Neural progenitor cell (in vitro differentiated cells): ENCODE results near the gene FGFR4. TPM values are rescaled to one million over a fixed set of nuclear protein-coding genes. Genes with fewer than 3 reads are reported as not detected.

Experiments
- DNase-seq: peaks from one replicate; pipeline ENCODE4 v3.0.0-alpha.2; 2016; ENCODE audit warnings: low spot score
- H2AFZ ChIP-seq: fragments of 200-600 bp; sonication (generic); replicated peaks from 2 replicates; pipeline ENCODE4 v1.6.1; 2016; ENCODE audit warnings: antibody characterized with exemption
- H3F3A ChIP-seq: fragments of 200-600 bp; sonication (generic); 2 replicates; pipeline ENCODE4 v1.6.1; 2016; ENCODE audit warnings: antibody characterized with exemption, low read depth
- H3K27ac ChIP-seq: fragments of 200-600 bp; sonication (generic); 2 replicates; pipeline ENCODE4 v1.5.1; 2016; ENCODE audit warnings: mild to moderate bottlenecking
- H3K27me3 ChIP-seq: fragments of 200-600 bp; sonication (generic); 2 replicates; pipeline ENCODE4 v1.6.1; 2016; ENCODE audit warnings: mild to moderate bottlenecking, moderate library complexity
- H3K36me3 ChIP-seq: fragments of 200-600 bp; sonication (generic); 2 replicates; pipeline ENCODE4 v1.5.1; 2016
- H3K4me1 ChIP-seq: fragments of 200-600 bp; sonication (generic); 2 replicates; pipeline ENCODE4 v1.6.1; 2016; ENCODE audit warnings: mixed run types
- H3K4me2 ChIP-seq: fragments of 200-600 bp; sonication (generic); 2 replicates; pipeline ENCODE4 v1.6.1; 2016
- H3K4me3 ChIP-seq: fragments of 200-600 bp; sonication (generic); 2 replicates; pipeline ENCODE4 v1.5.1; 2016
- H3K79me2 ChIP-seq: fragments of 200-600 bp; sonication (generic); 2 replicates; pipeline ENCODE4 v1.6.1; 2016; ENCODE audit warnings: low read depth
- H3K9ac ChIP-seq: fragments of 200-600 bp; sonication (generic); 2 replicates; pipeline ENCODE4 v1.6.1; 2016
- H3K9me3 ChIP-seq: fragments of 200-600 bp; sonication (generic); 2 replicates; pipeline ENCODE4 v1.5.1; 2016; ENCODE audit warnings: low read depth
- H4K20me1 ChIP-seq: fragments of 200-600 bp; sonication (generic); 2 replicates; pipeline ENCODE4 v1.6.1; 2016; ENCODE audit warnings: low read depth
- H3K27ac Mint-ChIP-seq: 3 replicates; pipeline ENCODE4 v1.8.0; 2021; ENCODE audit warnings: mixed read lengths
- H3K27me3 Mint-ChIP-seq: 2 replicates; pipeline ENCODE4 v1.8.0; 2022; ENCODE audit warnings: low read depth, mild to moderate bottlenecking, inconsistent platforms, moderate library complexity, mixed read lengths; ENCODE audit not compliant: insufficient read depth
- H3K36me3 Mint-ChIP-seq: 3 replicates; pipeline ENCODE4 v1.8.0; 2021; ENCODE audit warnings: mixed read lengths
- H3K4me1 Mint-ChIP-seq: 3 replicates; pipeline ENCODE4 v1.8.0; 2021; ENCODE audit warnings: mixed read lengths
- H3K4me3 Mint-ChIP-seq: 3 replicates; pipeline ENCODE4 v1.8.0; 2021; ENCODE audit warnings: mild to moderate bottlenecking, moderate library complexity, mixed read lengths
- H3K9me3 Mint-ChIP-seq: 3 replicates; pipeline ENCODE4 v1.8.0; 2020; ENCODE audit warnings: mixed read lengths
- EZH2 ChIP-seq: fragments of 200-600 bp; sonication (generic); IDR thresholded peaks from 2 replicates; pipeline ENCODE4 v1.6.1; 2017; ENCODE audit warnings: antibody characterized with exemption, mild to moderate bottlenecking, moderate library complexity
- EZH2phosphoT487 ChIP-seq: fragments of 200-600 bp; sonication (generic); IDR thresholded peaks from 2 replicates; pipeline ENCODE4 v1.6.1; 2017; ENCODE audit warnings: antibody characterized with exemption
- total RNA-seq: library from RNA; depleted of rRNA; stranded (reverse); fragments of >200 nt; gene quantifications from 2 replicates; pipeline ENCODE4 v1.2.3, GENCODE V29; 2015; ENCODE audit warnings: low replicate concordance
- TF ChIP-seq, protein P1 (sequence below): fragments of 200-600 bp; sonication (generic); IDR thresholded peaks from 2 replicates; pipeline ENCODE4 v1.5.1; 2017; ENCODE audit warnings: antibody characterized with exemption, mild to moderate bottlenecking

Gene FGFR4
- total RNA-seq, 1 donor from 2014 or later = 8.2 TPM

DNA sequence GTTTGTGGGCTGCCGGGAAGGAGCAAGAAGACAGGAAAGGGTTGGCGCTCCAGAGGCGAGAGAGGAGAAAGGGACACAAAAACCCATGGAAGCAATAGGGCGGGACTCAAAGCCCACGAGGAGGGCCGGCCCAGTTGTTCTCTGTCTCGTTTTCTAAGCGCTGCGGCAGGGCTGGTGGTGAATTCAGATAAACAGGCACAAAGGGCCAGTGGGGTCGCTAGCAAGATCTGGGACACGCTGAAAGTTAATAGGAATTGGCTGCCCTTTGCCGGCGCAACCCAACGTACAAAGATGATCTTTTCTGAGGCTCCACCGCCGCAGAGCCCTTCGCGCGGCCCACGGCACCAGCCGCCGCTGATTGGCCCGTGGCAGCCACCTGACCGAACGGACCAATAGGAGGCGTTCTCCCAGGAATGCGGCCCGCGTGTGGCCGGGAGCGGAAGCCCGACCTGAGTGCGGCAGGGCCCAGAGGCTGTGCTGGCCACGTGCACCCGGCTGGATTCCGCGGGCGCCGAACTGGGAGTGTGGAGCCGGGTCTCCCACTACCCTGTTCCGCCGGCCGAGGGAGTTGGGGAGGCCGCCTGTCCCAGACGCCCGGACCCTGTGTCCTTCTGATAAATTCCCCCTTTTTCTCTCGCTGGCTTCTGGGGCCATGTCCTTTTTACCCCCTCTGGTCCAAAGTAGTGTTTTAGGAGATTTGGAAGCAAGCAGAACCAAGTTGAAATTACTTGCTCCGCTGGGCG, 30.1 kb downstream of the FGFR4 start:
- no peak overlapping the region for H3K4me3 ChIP-seq
- peak; percentile 61 for DNase-seq

DNA sequence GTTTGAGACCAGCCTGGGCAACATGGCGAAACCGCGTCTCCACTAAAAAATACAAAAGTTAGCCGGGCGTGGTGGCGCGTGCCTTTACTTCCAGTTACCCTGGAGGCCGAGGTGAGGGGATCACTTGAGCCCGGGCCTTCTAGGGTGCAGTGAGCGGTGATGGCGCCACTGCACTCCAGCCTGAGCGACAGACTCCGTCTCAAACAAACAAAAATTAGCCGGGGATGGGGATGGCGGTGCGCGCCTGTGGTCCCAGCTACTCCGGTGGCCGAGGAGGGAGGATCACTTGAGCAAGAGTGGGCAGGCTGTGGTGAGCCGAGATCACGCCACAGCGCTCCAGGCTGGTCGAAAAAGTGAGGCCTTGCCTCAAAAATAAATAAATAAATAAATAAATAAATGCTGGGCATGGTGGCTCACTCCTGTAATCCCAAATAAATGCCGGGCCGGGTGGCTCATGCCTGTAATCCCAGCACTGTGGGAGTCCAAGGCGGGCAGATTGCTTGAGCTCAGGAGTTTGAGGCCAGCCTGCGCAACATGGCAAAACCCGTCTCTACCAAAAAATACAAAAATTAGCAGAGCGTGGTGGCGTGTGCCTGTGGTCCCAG, 30.8 kb downstream of the FGFR4 start:
- H3F3A ChIP-seq = peaks cover 7% of the 10 kb centered on the region
- H3K9ac ChIP-seq = no peak overlapping the region
- no peak overlapping the region for H3K27ac ChIP-seq
- H3K27me3 Mint-ChIP-seq = peaks cover 4% of the 10 kb centered on the region
- DNase-seq = no peak
- H3K9me3 ChIP-seq = no peaks in the 10 kb centered on the region
- peaks cover 4% of the 10 kb centered on the region for H3K4me1 Mint-ChIP-seq
- H3K4me1 ChIP-seq = no peaks in the 10 kb centered on the region
- no peak overlapping the region for H3K4me3 Mint-ChIP-seq
- no peaks in the 10 kb centered on the region for H4K20me1 ChIP-seq
- H3K4me2 ChIP-seq = no peak overlapping the region
- no peaks in the 10 kb centered on the region for H3K36me3 Mint-ChIP-seq
- H3K79me2 ChIP-seq = no peaks in the 10 kb centered on the region
- no peak overlapping the region for H3K4me3 ChIP-seq
- no peaks in the 10 kb centered on the region for H3K36me3 ChIP-seq
- H3K27ac Mint-ChIP-seq = no peak overlapping the region
- H2AFZ ChIP-seq = no peak overlapping the region
- no peaks in the 10 kb centered on the region for H3K27me3 ChIP-seq
- H3K9me3 Mint-ChIP-seq = no peaks in the 10 kb centered on the region
- no peak for TF ChIP-seq EZH2
- TF ChIP-seq, protein P1, sequence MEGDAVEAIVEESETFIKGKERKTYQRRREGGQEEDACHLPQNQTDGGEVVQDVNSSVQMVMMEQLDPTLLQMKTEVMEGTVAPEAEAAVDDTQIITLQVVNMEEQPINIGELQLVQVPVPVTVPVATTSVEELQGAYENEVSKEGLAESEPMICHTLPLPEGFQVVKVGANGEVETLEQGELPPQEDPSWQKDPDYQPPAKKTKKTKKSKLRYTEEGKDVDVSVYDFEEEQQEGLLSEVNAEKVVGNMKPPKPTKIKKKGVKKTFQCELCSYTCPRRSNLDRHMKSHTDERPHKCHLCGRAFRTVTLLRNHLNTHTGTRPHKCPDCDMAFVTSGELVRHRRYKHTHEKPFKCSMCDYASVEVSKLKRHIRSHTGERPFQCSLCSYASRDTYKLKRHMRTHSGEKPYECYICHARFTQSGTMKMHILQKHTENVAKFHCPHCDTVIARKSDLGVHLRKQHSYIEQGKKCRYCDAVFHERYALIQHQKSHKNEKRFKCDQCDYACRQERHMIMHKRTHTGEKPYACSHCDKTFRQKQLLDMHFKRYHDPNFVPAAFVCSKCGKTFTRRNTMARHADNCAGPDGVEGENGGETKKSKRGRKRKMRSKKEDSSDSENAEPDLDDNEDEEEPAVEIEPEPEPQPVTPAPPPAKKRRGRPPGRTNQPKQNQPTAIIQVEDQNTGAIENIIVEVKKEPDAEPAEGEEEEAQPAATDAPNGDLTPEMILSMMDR = no peak
- no peak for TF ChIP-seq EZH2phosphoT487

More for the DNA sequence above, 30.1 kb downstream of the FGFR4 start:
- no peaks in the 10 kb centered on the region for H3K27me3 ChIP-seq
- H3K27ac Mint-ChIP-seq = peak overlapping the region; percentile 50
- H3K4me1 ChIP-seq = no peaks in the 10 kb centered on the region
- TF ChIP-seq EZH2 (no peak), EZH2phosphoT487 (no peak)
- TF ChIP-seq, protein P1 = no peak
- H3F3A ChIP-seq = peaks cover 7% of the 10 kb centered on the region
- H3K4me1 Mint-ChIP-seq = peaks cover 4% of the 10 kb centered on the region
- H3K4me2 ChIP-seq = no peak overlapping the region
- H4K20me1 ChIP-seq = no peaks in the 10 kb centered on the region
- H3K36me3 ChIP-seq = no peaks in the 10 kb centered on the region
- no peak overlapping the region for H3K27ac ChIP-seq
- no peak overlapping the region for H3K4me3 Mint-ChIP-seq
- no peaks in the 10 kb centered on the region for H3K36me3 Mint-ChIP-seq
- no peaks in the 10 kb centered on the region for H3K9me3 ChIP-seq
- no peaks in the 10 kb centered on the region for H3K79me2 ChIP-seq
- H2AFZ ChIP-seq = peak overlapping the region; percentile 89
- no peaks in the 10 kb centered on the region for H3K9me3 Mint-ChIP-seq
- peaks cover 5% of the 10 kb centered on the region for H3K27me3 Mint-ChIP-seq
- H3K9ac ChIP-seq = no peak overlapping the region

DNA sequence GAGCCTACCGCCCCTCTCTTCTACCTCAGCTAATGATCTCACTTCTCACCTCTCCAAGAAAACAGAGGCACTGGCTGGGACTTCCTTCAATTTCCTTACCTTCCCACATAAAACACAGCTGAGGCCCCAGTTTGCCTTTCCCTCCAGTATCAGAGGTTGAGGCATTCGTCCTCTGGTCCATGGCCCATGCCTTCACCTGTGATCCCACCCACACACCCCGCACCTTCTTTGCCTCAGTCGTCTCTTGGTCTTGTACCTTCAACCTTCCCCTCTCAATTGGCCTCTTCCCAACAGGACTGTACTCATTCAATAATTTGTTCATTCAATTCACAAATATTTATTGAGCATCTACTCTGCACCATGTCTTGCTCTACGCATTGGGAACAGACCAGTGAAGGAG, 35.9 kb downstream of the FGFR4 start:
- DNase-seq = no peak
- H4K20me1 ChIP-seq = no peaks in the 10 kb centered on the region
- no peak overlapping the region for H3K27ac ChIP-seq
- Mint-ChIP-seq H3K27me3 (peaks cover 8% of the 10 kb centered on the region), H3K4me3 (no peak overlapping the region), H3K27ac (no peak overlapping the region), H3K4me1 (no peaks in the 10 kb centered on the region), H3K9me3 (no peaks in the 10 kb centered on the region), H3K36me3 (no peaks in the 10 kb centered on the region)
- H3F3A ChIP-seq = no peaks in the 10 kb centered on the region
- no peaks in the 10 kb centered on the region for H3K4me1 ChIP-seq
- no peaks in the 10 kb centered on the region for H3K36me3 ChIP-seq
- H2AFZ ChIP-seq = no peak overlapping the region
- no peak for TF ChIP-seq EZH2
- TF ChIP-seq EZH2phosphoT487 = no peak
- TF ChIP-seq, protein P1 = no peak
- no peak overlapping the region for H3K4me3 ChIP-seq
- no peaks in the 10 kb centered on the region for H3K79me2 ChIP-seq
- no peak overlapping the region for H3K9ac ChIP-seq
- no peaks in the 10 kb centered on the region for H3K9me3 ChIP-seq
- no peaks in the 10 kb centered on the region for H3K27me3 ChIP-seq
- no peak overlapping the region for H3K4me2 ChIP-seq
